ENCODE data around the gene UPF2.

UPF2 gene

DNA sequence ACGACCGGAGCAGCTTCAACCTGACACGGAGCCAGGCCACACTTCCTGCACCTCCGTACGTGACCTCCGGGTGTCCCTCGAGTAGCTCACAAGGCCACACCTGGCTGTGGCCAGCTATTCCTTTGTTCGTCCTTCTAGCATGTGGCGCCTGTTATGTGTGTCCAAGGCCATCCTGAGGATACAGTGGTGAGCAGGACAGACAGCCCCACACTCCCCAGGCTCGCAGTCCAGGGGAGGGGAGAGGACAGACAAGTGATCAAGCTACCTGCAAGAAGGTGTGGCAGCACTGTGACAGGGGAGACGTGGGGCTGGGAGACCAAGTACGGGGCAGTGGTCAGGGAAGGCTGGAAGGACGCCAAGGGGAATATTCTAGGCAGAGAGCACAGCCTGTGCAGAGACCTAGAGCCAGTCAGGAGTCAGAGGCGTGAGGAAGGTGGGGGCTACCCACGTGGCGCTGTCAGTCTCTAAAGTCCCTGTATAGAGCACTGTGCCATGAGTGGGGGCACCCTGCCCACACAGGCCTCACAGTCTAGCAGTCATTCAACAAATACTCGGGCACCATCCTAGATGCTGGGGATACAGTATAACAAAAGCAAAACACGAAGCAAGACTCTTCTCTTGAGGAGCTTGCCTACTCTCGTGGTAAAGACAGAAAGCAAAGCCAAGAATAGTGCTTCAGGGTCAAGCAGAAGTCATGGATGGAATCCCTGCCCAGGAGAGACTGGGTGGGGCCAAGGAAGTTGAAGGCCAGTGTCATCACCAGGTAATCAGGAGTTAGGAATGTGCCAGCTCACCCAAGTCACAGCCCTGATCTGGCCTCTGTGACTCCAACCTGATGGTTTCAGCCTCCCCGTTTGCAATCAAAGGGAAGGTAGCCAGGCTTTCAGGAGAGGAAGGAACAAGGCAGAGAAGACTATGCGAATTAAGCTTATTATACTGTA lies 160.9 kb downstream of the UPF2 start:
- peak; percentile 42 for DNase-seq

DNA sequence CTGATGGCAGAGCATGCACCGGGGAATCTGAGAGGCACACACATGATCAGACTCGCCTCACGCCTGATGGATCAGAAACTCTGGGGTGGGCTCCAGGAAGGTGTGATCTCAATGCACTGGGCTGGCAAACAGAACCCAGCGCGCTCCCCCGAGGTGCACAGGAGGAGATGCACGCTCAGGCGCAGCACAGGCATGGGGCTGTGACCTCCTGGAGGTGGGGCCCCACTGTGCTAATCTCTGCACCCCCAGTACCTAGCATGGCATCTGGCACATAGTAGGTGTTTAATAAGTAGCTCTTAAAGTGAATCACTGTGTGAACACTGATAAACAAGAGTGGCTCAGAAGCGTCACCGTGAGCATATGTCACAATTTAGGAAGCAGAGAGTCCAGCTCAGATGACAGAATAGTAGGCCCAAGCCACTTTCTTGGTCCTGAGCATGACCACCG lies 161.6 kb downstream of the UPF2 start:
- no peak for DNase-seq

GRCh38 chr10:11880151-11881029 lies 162.2 kb downstream of the UPF2 start:
- DNase-seq = no peak

- peak; percentile 85 for DNase-seq
Measured at GRCh38 chr10:11879387-11880094, 163.1 kb downstream of the UPF2 start.

- no peak for DNase-seq
Measured at GRCh38 chr10:11878776-11879175, 163.8 kb downstream of the UPF2 start.

GRCh38 chr10:11877591-11877905 lies 165.1 kb downstream of the UPF2 start:
- DNase-seq = no peak

DNA sequence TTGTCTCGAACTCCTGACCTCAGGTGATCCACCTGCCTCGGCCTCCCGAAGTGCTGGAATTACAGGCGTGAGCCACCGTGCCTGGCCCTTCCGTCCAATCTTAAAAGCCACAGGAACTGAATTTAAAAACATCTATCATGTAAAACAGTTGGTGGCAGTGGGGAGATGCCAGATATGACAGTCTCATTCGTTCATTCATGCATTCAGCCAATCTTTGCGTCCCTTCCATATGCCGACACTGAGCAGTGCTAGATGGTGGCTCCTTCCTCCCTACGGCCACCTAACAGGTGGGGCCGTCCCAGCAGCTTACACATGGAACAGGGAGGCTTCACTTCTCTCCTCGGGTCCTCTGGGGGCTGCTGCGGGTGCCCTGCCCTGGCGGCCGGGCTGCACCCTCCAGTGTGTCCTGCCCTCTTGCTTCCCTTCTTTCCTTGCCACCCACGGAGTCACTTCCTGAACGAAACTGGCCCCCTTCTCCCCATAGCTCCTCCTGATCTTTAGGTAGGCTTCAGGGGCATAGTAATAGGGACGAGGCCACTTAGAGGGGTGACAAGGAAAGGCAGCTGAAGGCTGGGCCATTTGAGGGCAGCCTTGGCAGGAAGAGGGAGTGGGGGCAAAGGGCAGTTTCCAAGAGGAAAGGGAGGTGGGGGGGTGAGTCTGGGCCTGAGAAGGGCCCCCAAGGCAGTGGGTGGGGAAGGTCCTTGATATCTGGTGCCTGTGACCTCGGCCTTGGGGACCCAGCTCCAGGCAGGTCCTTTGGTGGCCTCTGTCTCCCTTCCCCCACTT lies 165.6 kb downstream of the UPF2 start:
- no peak for DNase-seq

- no peak for DNase-seq
Measured at GRCh38 chr10:11876324-11876723, 166.3 kb downstream of the UPF2 start.

DNA sequence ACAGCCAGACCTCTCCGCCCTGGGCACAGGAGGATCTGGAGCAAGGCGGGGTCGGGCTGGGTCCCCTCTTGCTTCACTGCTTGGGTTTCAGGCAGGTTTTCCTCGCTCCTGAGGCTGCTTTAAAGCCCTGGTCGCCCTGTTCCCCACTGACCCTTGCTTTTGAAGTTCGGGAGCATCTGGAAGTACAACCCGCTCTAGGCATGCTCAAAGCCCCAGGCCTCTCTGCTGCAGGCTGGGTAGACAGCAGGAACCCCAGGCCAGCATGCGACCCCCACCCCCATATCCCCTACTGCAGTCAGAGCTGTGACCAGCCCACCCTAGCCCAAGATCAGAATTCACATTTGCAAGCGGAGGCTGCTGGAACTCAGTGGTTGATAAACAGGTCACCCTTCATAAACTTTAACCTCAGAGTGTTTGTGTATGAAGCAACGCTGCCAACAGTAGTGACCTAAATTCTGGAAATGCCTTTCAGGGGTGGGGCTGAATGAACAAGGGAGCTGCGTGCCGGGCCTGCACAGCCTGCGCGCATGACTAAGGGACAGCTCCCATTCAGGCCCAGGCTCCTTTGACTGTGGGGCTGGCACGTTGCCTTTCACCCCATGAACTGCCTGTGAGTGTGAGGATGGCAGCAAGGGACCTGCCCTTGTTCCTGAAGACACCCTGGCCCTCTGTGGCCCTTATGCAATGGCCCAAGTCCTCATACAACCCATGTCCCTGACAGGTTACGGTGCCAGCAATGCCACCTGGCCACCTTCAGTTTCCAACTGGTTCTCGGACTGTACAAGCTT lies 166.9 kb downstream of the UPF2 start:
- peak; percentile 72 for DNase-seq

DNA sequence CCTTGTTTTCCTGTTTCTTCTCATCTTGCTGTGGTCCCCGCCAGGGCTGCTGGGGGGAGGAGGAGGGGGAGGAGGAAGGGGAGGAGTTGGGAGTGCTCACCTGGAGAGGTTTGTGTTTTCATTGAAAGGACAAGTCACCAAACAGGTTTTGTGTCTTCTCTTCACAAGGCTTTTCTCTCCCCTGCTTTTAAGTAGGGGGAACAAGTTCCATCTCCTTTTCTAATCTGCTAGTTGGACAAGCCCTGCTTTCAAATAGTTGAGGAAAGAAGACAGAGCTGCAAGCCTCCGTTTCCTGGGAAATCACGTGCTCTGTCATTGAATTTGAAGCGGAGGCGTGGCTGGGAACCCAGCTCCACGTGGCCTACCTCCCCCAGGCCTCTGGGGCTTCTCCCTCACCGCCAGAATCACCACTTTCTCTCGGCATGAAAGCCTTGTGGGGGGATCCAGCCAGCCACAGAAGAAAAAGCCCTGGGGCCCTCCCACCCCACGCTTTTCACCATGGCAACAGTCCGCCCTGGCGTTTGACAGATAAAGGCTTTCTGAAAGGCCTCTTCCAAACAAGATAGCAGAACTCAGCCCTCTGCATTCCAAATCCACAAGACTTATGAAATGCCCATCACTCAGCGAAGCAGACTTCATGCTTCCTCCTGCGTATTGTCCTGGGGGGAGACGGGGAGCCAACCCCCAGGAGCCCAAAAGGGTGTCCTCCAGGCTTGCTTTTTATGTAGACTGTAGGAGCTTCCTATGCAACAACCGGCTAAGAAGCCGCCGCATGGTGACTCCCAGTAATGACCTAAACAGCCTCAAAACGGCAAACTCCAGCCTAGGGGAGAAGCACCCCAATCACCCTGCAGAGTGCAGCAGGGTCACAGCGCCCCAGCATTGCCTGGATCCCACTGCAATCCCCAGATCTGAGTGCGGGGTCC lies 167.8 kb downstream of the UPF2 start:
- DNase-seq = peak; percentile 97

GRCh38 chr10:11871466-11871865 lies 171.1 kb downstream of the UPF2 start:
- DNase-seq = peak; percentile 39

DNA sequence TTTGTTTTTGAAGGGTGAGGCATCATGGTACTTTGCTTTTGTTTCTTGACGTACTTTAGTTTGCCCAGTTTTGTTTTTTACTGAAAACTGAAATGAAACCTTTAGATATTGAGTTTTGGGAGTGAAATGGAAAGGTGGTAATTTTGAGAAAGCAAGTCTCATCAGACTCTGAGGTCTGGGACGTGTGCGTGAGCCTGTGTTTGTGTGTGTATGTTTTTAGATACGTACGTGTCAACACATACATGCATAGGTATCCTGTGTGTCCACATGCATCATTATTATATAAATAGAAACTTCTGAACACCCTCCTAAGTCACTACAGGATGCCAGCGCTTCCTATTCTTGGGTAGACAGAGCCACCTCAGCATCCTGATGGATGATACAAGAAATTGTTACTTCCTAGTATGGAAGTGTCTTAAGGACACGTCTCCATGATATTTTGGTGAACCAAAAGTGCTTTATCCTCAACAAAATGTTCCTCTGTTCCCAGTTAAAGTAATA lies 171.7 kb downstream of the UPF2 start:
- DNase-seq = no peak

DNA sequence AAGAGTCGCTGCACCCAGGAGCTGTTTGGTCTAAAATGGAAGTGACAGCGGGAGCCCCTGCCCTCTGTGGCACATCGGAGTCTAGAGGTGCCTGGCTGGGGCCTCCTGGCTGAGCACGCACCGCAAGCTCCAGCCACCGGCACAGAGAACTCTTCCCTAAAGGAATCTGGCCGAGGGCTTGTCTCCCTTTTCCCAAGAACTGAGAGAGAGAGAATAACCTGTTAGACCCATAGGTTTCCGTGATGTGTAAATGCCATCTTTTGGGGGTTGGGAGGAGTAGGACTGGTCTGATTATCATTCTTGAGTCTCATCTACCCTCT lies 172.2 kb downstream of the UPF2 start:
- DNase-seq = no peak
